ENCODE results near the gene CSAD.
A peak's percentile ranks its signal among the peaks of the same experiment; 100 is the strongest.

CSAD gene

GRCh38 chr12:53122961-53123468 is 57.7 kb downstream of the CSAD start:
- H3K4me3 ChIP-seq (ENCODE audit: low read length), result no peak overlapping the region
- peak; percentile 11 for DNase-seq (ENCODE audit: low read depth)
- TF ChIP-seq CTCF (conservative IDR thresholded peaks at IDR 0.05; ENCODE audit: low read length), result no peak

- no peak for DNase-seq (ENCODE audit: low read depth)
- H3K4me3 ChIP-seq (ENCODE audit: low read length), result no peak overlapping the region
- TF ChIP-seq CTCF (conservative IDR thresholded peaks at IDR 0.05; ENCODE audit: low read length), result no peak
Observed at GRCh38 chr12:53120685-53121525, 59.8 kb downstream of the CSAD start.

- no peak overlapping the region for H3K4me3 ChIP-seq (ENCODE audit: low read length)
- no peak for DNase-seq (ENCODE audit: low read depth)
- TF ChIP-seq CTCF (conservative IDR thresholded peaks at IDR 0.05; ENCODE audit: low read length), result no peak
Observed at GRCh38 chr12:53118751-53119300, 61.9 kb downstream of the CSAD start.

GRCh38 chr12:53115891-53116648 is 64.7 kb downstream of the CSAD start:
- H3K4me3 ChIP-seq (ENCODE audit: low read length), result no peak overlapping the region
- DNase-seq (ENCODE audit: low read depth), result no peak
- TF ChIP-seq CTCF (conservative IDR thresholded peaks at IDR 0.05; ENCODE audit: low read length), result no peak

GRCh38 chr12:53115112-53115890 is 65.4 kb downstream of the CSAD start:
- no peak for TF ChIP-seq CTCF (conservative IDR thresholded peaks at IDR 0.05; ENCODE audit: low read length)
- H3K4me3 ChIP-seq (ENCODE audit: low read length), result no peak overlapping the region
- DNase-seq (ENCODE audit: low read depth), result no peak

- no peak overlapping the region for H3K4me3 ChIP-seq (ENCODE audit: low read length)
- no peak for TF ChIP-seq CTCF (conservative IDR thresholded peaks at IDR 0.05; ENCODE audit: low read length)
- no peak for DNase-seq (ENCODE audit: low read depth)
Observed at GRCh38 chr12:53113951-53114350, 66.8 kb downstream of the CSAD start.
